GM23338 (cell line): ENCODE measurements around the gene LATS2. TPM values are rescaled to one million over a fixed set of nuclear protein-coding genes. Genes with fewer than 3 reads are reported as not detected.

Source experiments
- ATAC-seq: fragments of 200-7000 bp; cut with Tn5 transposase; 3 replicates; pipeline ENCODE4 v1.9.1; 2020
- DNase-seq: peaks from one replicate; pipeline ENCODE4 v3.0.0-alpha.2; 2015; ENCODE audit warnings: low spot score
- H2AFZ ChIP-seq: fragments of 200-600 bp; sonication (generic); 2 replicates; pipeline ENCODE4 v1.8.0; 2016; ENCODE audit warnings: antibody characterized with exemption, mild to moderate bottlenecking, moderate library complexity
- H3F3A ChIP-seq: fragments of 200-600 bp; sonication (generic); replicated peaks from 2 replicates; pipeline ENCODE4 v1.8.0; 2017; ENCODE audit warnings: antibody characterized with exemption, mixed run types, low read depth
- H3K27ac ChIP-seq: fragments of 200-600 bp; sonication (generic); 2 replicates; pipeline ENCODE4 v1.6.1; 2016; ENCODE audit warnings: low read depth
- H3K27me3 ChIP-seq: fragments of 200-600 bp; sonication (generic); 2 replicates; pipeline ENCODE4 v1.8.0; 2016; ENCODE audit warnings: mild to moderate bottlenecking, mixed run types, moderate library complexity; ENCODE audit not compliant: insufficient read depth
- H3K36me3 ChIP-seq: fragments of 200-600 bp; sonication (generic); 2 replicates; pipeline ENCODE4 v1.8.0; 2016; ENCODE audit warnings: mild to moderate bottlenecking; ENCODE audit not compliant: insufficient read depth
- H3K4me1 ChIP-seq: fragments of 200-600 bp; sonication (generic); 2 replicates; pipeline ENCODE4 v1.8.0; 2016; ENCODE audit warnings: mild to moderate bottlenecking, moderate library complexity; ENCODE audit not compliant: insufficient read depth
- H3K4me2 ChIP-seq: fragments of 200-600 bp; sonication (generic); 2 replicates; pipeline ENCODE4 v1.7.1; 2017; ENCODE audit warnings: mixed run types
- H3K4me3 ChIP-seq: fragments of 200-600 bp; sonication (generic); 2 replicates; pipeline ENCODE4 v1.6.1; 2016; ENCODE audit warnings: mixed run types
- H3K79me2 ChIP-seq: fragments of 200-600 bp; sonication (generic); replicated peaks from 2 replicates; pipeline ENCODE4 v1.8.0; 2017; ENCODE audit warnings: mild to moderate bottlenecking; ENCODE audit not compliant: insufficient read depth
- H3K9me2 ChIP-seq: fragments of 200-600 bp; sonication (generic); 2 replicates; pipeline ENCODE4 v1.8.0; 2017; ENCODE audit not compliant: insufficient read depth
- H4K20me1 ChIP-seq: fragments of 200-600 bp; sonication (generic); replicated peaks from 2 replicates; pipeline ENCODE4 v1.8.0; 2017; ENCODE audit warnings: mild to moderate bottlenecking; ENCODE audit not compliant: insufficient read depth
- H3K27ac Mint-ChIP-seq: 2 replicates; pipeline ENCODE4 v1.8.0; 2020; ENCODE audit warnings: inconsistent platforms, mild to moderate bottlenecking, moderate library complexity, mixed read lengths
- H3K27me3 Mint-ChIP-seq: 3 replicates; pipeline ENCODE4 v1.8.0; 2022; ENCODE audit warnings: low read depth, mild to moderate bottlenecking, moderate library complexity, mixed read lengths, inconsistent platforms; ENCODE audit not compliant: insufficient read depth, poor library complexity
- H3K36me3 Mint-ChIP-seq: 3 replicates; pipeline ENCODE4 v1.8.0; 2021; ENCODE audit warnings: low read depth, mild to moderate bottlenecking, inconsistent platforms, moderate library complexity, mixed read lengths
- H3K4me1 Mint-ChIP-seq: 3 replicates; pipeline ENCODE4 v1.8.0; 2020; ENCODE audit warnings: mild to moderate bottlenecking, inconsistent platforms, mixed read lengths
- H3K4me3 Mint-ChIP-seq: 3 replicates; pipeline ENCODE4 v1.8.0; 2021; ENCODE audit warnings: moderate library complexity, mild to moderate bottlenecking, inconsistent platforms, mixed read lengths
- H3K9me3 Mint-ChIP-seq: 3 replicates; pipeline ENCODE4 v1.8.0; 2020; ENCODE audit warnings: moderate library complexity, mild to moderate bottlenecking, inconsistent platforms, mixed read lengths
- CREB1 ChIP-seq: fragments of 250-450 bp; sonication (Bioruptor Pico); IDR thresholded peaks from 2 replicates; pipeline ENCODE4 v1.5.0; 2020; ENCODE audit warnings: low read depth, mild to moderate bottlenecking, moderate library complexity
- EZH2 ChIP-seq: fragments of 200-600 bp; sonication (generic); IDR thresholded peaks from one replicate; pipeline ENCODE4 v1.8.0; 2017; ENCODE audit warnings: antibody characterized with exemption, mild to moderate bottlenecking, low read depth; ENCODE audit not compliant: unreplicated experiment
- EZH2phosphoT487 ChIP-seq: fragments of 200-600 bp; sonication (generic); IDR thresholded peaks from one replicate; pipeline ENCODE4 v1.8.1; 2018; ENCODE audit warnings: antibody characterized with exemption; ENCODE audit not compliant: unreplicated experiment
- JUNB ChIP-seq: IDR thresholded peaks from one replicate; pipeline ENCODE4 v1.6.1; 2016; ENCODE audit warnings: antibody characterized with exemption; ENCODE audit not compliant: unreplicated experiment
- NANOG ChIP-seq: IDR thresholded peaks from 2 replicates; pipeline ENCODE4 v1.6.1; 2016; ENCODE audit warnings: antibody characterized with exemption, borderline replicate concordance
- POLR2AphosphoS5 ChIP-seq: IDR thresholded peaks from 2 replicates; pipeline ENCODE4 v1.6.1; 2016; ENCODE audit warnings: antibody characterized with exemption, low read depth
- STAT1 ChIP-seq: IDR thresholded peaks from one replicate; pipeline ENCODE4 v1.6.1; 2016; ENCODE audit warnings: antibody characterized with exemption; ENCODE audit not compliant: unreplicated experiment
- ZNF114 ChIP-seq: fragments of 250-450 bp; sonication (Bioruptor Pico); IDR thresholded peaks from 2 replicates; pipeline ENCODE4 v1.5.0; 2020; ENCODE audit warnings: mild to moderate bottlenecking, moderate library complexity
- ZNF331 ChIP-seq: fragments of 250-450 bp; sonication (Bioruptor Pico); IDR thresholded peaks from 2 replicates; pipeline ENCODE4 v1.5.0; 2020; ENCODE audit warnings: low read depth, mild to moderate bottlenecking, moderate library complexity
- polyA plus RNA-seq: library from polyadenylated mRNA; unstranded; fragments of >200 nt; fragmentation: Nextera tagmentation; extraction: Ambion mirVana; gene quantifications from 2 replicates; pipeline ENCODE4 v1.2.1, GENCODE V29; 2016
- total RNA-seq: library from RNA; depleted of rRNA; stranded (reverse); fragments of >200 nt; shearing (Covaris generic); gene quantifications from 2 replicates; pipeline ENCODE4 v1.2.3, GENCODE V29; 2014
- TF ChIP-seq, protein P1 (sequence below): fragments of 250-450 bp; sonication (Bioruptor Pico); IDR thresholded peaks from 2 replicates; pipeline ENCODE4 v1.5.0; 2020; ENCODE audit warnings: mild to moderate bottlenecking, moderate library complexity
- TF ChIP-seq, protein P2 (sequence below): IDR thresholded peaks from 2 replicates; pipeline ENCODE4 v1.6.1; 2016; ENCODE audit warnings: antibody characterized with exemption
- TF ChIP-seq, protein P3 (sequence below), 2 experiments: fragments of 200-600 bp in 1 of 2; sonication (generic) in 1 of 2; conservative IDR thresholded peaks; 2 replicates each; pipeline versions ENCODE4 v1.5.1 to v1.6.1; 2016 to 2017; ENCODE audit warnings: antibody characterized with exemption in 2 of 2, low read depth in 2 of 2, mild to moderate bottlenecking in 2 of 2, moderate library complexity in 1 of 2
- TF ChIP-seq, protein P4 (sequence below): IDR thresholded peaks from one replicate; pipeline ENCODE4 v1.6.1; 2018; ENCODE audit warnings: antibody characterized with exemption; ENCODE audit not compliant: unreplicated experiment

Gene LATS2
- total and polyA plus RNA-seq, 2 experiments from 2014 or later, result 10.5 to 25.4 TPM

DNA sequence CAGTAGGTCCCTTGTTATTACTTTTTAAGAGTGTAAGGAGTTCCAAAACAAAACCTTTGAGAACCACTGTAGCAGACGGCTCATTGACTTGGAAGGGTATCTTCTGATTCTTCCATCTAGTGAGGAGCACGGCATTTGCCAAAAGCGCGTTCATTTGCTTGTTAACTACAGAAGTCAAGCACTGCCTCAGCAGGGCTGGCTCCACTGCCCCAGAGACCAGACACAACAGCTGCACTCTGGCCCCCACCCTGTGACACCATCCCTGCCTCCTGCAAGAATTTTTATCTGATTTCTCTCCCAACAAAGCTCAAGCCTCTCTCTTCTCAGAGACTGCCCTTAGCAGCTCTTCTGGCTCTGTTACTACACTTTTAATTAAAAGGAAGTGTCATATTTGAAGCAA, 138.1 kb downstream of the LATS2 start:
- ATAC-seq, result no peak
- Histone ChIP-seq H3K36me3 (no peaks in the 10 kb centered on the region), H3K4me1 (peaks cover 6% of the 10 kb centered on the region; the same call in 1 of the 2 replicates), H3K27me3 (no peaks in the 10 kb centered on the region), H3K79me2 (no peaks in the 10 kb centered on the region), H3F3A (no peaks in the 10 kb centered on the region), H4K20me1 (no peaks in the 10 kb centered on the region), H3K9me2 (no peaks in the 10 kb centered on the region), H2AFZ (peak overlapping the region; percentile 81; the same call in 1 of the 2 replicates), H3K4me3 (no peak overlapping the region), H3K4me2 (no peak overlapping the region), H3K27ac (no peak overlapping the region)
- TF ChIP-seq POLR2AphosphoS5, result no peak
- TF ChIP-seq, protein P1, sequence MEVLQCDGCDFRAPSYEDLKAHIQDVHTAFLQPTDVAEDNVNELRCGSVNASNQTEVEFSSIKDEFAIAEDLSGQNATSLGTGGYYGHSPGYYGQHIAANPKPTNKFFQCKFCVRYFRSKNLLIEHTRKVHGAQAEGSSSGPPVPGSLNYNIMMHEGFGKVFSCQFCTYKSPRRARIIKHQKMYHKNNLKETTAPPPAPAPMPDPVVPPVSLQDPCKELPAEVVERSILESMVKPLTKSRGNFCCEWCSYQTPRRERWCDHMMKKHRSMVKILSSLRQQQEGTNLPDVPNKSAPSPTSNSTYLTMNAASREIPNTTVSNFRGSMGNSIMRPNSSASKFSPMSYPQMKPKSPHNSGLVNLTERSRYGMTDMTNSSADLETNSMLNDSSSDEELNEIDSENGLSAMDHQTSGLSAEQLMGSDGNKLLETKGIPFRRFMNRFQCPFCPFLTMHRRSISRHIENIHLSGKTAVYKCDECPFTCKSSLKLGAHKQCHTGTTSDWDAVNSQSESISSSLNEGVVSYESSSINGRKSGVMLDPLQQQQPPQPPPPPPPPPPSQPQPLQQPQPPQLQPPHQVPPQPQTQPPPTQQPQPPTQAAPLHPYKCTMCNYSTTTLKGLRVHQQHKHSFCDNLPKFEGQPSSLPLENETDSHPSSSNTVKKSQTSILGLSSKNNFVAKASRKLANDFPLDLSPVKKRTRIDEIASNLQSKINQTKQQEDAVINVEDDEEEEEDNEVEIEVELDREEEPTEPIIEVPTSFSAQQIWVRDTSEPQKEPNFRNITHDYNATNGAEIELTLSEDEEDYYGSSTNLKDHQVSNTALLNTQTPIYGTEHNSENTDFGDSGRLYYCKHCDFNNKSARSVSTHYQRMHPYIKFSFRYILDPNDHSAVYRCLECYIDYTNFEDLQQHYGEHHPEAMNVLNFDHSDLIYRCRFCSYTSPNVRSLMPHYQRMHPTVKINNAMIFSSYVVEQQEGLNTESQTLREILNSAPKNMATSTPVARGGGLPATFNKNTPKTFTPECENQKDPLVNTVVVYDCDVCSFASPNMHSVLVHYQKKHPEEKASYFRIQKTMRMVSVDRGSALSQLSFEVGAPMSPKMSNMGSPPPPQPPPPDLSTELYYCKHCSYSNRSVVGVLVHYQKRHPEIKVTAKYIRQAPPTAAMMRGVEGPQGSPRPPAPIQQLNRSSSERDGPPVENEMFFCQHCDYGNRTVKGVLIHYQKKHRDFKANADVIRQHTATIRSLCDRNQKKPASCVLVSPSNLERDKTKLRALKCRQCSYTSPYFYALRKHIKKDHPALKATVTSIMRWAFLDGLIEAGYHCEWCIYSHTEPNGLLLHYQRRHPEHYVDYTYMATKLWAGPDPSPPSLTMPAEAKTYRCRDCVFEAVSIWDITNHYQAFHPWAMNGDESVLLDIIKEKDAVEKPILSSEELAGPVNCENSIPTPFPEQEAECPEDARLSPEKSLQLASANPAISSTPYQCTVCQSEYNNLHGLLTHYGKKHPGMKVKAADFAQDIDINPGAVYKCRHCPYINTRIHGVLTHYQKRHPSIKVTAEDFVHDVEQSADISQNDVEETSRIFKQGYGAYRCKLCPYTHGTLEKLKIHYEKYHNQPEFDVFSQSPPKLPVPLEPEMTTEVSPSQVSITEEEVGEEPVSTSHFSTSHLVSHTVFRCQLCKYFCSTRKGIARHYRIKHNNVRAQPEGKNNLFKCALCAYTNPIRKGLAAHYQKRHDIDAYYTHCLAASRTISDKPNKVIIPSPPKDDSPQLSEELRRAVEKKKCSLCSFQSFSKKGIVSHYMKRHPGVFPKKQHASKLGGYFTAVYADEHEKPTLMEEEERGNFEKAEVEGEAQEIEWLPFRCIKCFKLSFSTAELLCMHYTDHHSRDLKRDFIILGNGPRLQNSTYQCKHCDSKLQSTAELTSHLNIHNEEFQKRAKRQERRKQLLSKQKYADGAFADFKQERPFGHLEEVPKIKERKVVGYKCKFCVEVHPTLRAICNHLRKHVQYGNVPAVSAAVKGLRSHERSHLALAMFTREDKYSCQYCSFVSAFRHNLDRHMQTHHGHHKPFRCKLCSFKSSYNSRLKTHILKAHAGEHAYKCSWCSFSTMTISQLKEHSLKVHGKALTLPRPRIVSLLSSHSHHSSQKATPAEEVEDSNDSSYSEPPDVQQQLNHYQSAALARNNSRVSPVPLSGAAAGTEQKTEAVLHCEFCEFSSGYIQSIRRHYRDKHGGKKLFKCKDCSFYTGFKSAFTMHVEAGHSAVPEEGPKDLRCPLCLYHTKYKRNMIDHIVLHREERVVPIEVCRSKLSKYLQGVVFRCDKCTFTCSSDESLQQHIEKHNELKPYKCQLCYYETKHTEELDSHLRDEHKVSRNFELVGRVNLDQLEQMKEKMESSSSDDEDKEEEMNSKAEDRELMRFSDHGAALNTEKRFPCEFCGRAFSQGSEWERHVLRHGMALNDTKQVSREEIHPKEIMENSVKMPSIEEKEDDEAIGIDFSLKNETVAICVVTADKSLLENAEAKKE (CRISPR knock-in tag), result no peak
- TF ChIP-seq, protein P2, sequence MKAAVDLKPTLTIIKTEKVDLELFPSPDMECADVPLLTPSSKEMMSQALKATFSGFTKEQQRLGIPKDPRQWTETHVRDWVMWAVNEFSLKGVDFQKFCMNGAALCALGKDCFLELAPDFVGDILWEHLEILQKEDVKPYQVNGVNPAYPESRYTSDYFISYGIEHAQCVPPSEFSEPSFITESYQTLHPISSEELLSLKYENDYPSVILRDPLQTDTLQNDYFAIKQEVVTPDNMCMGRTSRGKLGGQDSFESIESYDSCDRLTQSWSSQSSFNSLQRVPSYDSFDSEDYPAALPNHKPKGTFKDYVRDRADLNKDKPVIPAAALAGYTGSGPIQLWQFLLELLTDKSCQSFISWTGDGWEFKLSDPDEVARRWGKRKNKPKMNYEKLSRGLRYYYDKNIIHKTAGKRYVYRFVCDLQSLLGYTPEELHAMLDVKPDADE, result no peak
- no peak for TF ChIP-seq ZNF114 (CRISPR knock-in tag)
- no peak for TF ChIP-seq EZH2
- TF ChIP-seq JUNB, result no peak
- no peak for TF ChIP-seq CREB1 (CRISPR knock-in tag)
- TF ChIP-seq, protein P3, sequence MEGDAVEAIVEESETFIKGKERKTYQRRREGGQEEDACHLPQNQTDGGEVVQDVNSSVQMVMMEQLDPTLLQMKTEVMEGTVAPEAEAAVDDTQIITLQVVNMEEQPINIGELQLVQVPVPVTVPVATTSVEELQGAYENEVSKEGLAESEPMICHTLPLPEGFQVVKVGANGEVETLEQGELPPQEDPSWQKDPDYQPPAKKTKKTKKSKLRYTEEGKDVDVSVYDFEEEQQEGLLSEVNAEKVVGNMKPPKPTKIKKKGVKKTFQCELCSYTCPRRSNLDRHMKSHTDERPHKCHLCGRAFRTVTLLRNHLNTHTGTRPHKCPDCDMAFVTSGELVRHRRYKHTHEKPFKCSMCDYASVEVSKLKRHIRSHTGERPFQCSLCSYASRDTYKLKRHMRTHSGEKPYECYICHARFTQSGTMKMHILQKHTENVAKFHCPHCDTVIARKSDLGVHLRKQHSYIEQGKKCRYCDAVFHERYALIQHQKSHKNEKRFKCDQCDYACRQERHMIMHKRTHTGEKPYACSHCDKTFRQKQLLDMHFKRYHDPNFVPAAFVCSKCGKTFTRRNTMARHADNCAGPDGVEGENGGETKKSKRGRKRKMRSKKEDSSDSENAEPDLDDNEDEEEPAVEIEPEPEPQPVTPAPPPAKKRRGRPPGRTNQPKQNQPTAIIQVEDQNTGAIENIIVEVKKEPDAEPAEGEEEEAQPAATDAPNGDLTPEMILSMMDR (conservative IDR thresholded peaks at IDR 0.05; ENCODE audit: low read depth in 2 of 2), result no peak
- TF ChIP-seq EZH2phosphoT487, result no peak
- TF ChIP-seq, protein P4, sequence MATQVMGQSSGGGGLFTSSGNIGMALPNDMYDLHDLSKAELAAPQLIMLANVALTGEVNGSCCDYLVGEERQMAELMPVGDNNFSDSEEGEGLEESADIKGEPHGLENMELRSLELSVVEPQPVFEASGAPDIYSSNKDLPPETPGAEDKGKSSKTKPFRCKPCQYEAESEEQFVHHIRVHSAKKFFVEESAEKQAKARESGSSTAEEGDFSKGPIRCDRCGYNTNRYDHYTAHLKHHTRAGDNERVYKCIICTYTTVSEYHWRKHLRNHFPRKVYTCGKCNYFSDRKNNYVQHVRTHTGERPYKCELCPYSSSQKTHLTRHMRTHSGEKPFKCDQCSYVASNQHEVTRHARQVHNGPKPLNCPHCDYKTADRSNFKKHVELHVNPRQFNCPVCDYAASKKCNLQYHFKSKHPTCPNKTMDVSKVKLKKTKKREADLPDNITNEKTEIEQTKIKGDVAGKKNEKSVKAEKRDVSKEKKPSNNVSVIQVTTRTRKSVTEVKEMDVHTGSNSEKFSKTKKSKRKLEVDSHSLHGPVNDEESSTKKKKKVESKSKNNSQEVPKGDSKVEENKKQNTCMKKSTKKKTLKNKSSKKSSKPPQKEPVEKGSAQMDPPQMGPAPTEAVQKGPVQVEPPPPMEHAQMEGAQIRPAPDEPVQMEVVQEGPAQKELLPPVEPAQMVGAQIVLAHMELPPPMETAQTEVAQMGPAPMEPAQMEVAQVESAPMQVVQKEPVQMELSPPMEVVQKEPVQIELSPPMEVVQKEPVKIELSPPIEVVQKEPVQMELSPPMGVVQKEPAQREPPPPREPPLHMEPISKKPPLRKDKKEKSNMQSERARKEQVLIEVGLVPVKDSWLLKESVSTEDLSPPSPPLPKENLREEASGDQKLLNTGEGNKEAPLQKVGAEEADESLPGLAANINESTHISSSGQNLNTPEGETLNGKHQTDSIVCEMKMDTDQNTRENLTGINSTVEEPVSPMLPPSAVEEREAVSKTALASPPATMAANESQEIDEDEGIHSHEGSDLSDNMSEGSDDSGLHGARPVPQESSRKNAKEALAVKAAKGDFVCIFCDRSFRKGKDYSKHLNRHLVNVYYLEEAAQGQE, result no peak
- no peak for TF ChIP-seq STAT1
- no peak for TF ChIP-seq ZNF331 (CRISPR knock-in tag)
- no peak for TF ChIP-seq NANOG
- Mint-ChIP-seq H3K9me3 (no peaks in the 10 kb centered on the region), H3K27me3 (no peaks in the 10 kb centered on the region), H3K27ac (no peak overlapping the region), H3K4me1 (peaks cover 6% of the 10 kb centered on the region; the same call in 1 of the 3 replicates), H3K36me3 (no peaks in the 10 kb centered on the region), H3K4me3 (no peak overlapping the region)
- no peak for DNase-seq
